GM23338 (cell line): Measurements from ENCODE around the gene TPI1. TPM values are rescaled to one million over a fixed set of nuclear protein-coding genes. Genes with fewer than 3 reads are reported as not detected.

Experiments used
- ATAC-seq: fragments of 200-7000 bp; cut with Tn5 transposase; 3 replicates; pipeline ENCODE4 v1.9.1; 2020
- DNase-seq: peaks from one replicate; pipeline ENCODE4 v3.0.0-alpha.2; 2015; ENCODE audit warnings: low spot score
- H2AFZ ChIP-seq: fragments of 200-600 bp; sonication (generic); 2 replicates; pipeline ENCODE4 v1.8.0; 2016; ENCODE audit warnings: antibody characterized with exemption, mild to moderate bottlenecking, moderate library complexity
- H3F3A ChIP-seq: fragments of 200-600 bp; sonication (generic); replicated peaks from 2 replicates; pipeline ENCODE4 v1.8.0; 2017; ENCODE audit warnings: antibody characterized with exemption, mixed run types, low read depth
- H3K27ac ChIP-seq: fragments of 200-600 bp; sonication (generic); 2 replicates; pipeline ENCODE4 v1.6.1; 2016; ENCODE audit warnings: low read depth
- H3K27me3 ChIP-seq: fragments of 200-600 bp; sonication (generic); 2 replicates; pipeline ENCODE4 v1.8.0; 2016; ENCODE audit warnings: mild to moderate bottlenecking, mixed run types, moderate library complexity; ENCODE audit not compliant: insufficient read depth
- H3K36me3 ChIP-seq: fragments of 200-600 bp; sonication (generic); 2 replicates; pipeline ENCODE4 v1.8.0; 2016; ENCODE audit warnings: mild to moderate bottlenecking; ENCODE audit not compliant: insufficient read depth
- H3K4me1 ChIP-seq: fragments of 200-600 bp; sonication (generic); 2 replicates; pipeline ENCODE4 v1.8.0; 2016; ENCODE audit warnings: mild to moderate bottlenecking, moderate library complexity; ENCODE audit not compliant: insufficient read depth
- H3K4me2 ChIP-seq: fragments of 200-600 bp; sonication (generic); 2 replicates; pipeline ENCODE4 v1.7.1; 2017; ENCODE audit warnings: mixed run types
- H3K4me3 ChIP-seq: fragments of 200-600 bp; sonication (generic); 2 replicates; pipeline ENCODE4 v1.6.1; 2016; ENCODE audit warnings: mixed run types
- H3K79me2 ChIP-seq: fragments of 200-600 bp; sonication (generic); replicated peaks from 2 replicates; pipeline ENCODE4 v1.8.0; 2017; ENCODE audit warnings: mild to moderate bottlenecking; ENCODE audit not compliant: insufficient read depth
- H3K9me2 ChIP-seq: fragments of 200-600 bp; sonication (generic); 2 replicates; pipeline ENCODE4 v1.8.0; 2017; ENCODE audit not compliant: insufficient read depth
- H4K20me1 ChIP-seq: fragments of 200-600 bp; sonication (generic); replicated peaks from 2 replicates; pipeline ENCODE4 v1.8.0; 2017; ENCODE audit warnings: mild to moderate bottlenecking; ENCODE audit not compliant: insufficient read depth
- H3K27ac Mint-ChIP-seq: 2 replicates; pipeline ENCODE4 v1.8.0; 2020; ENCODE audit warnings: inconsistent platforms, mild to moderate bottlenecking, moderate library complexity, mixed read lengths
- H3K27me3 Mint-ChIP-seq: 3 replicates; pipeline ENCODE4 v1.8.0; 2022; ENCODE audit warnings: low read depth, mild to moderate bottlenecking, moderate library complexity, mixed read lengths, inconsistent platforms; ENCODE audit not compliant: insufficient read depth, poor library complexity
- H3K36me3 Mint-ChIP-seq: 3 replicates; pipeline ENCODE4 v1.8.0; 2021; ENCODE audit warnings: low read depth, mild to moderate bottlenecking, inconsistent platforms, moderate library complexity, mixed read lengths
- H3K4me1 Mint-ChIP-seq: 3 replicates; pipeline ENCODE4 v1.8.0; 2020; ENCODE audit warnings: mild to moderate bottlenecking, inconsistent platforms, mixed read lengths
- H3K4me3 Mint-ChIP-seq: 3 replicates; pipeline ENCODE4 v1.8.0; 2021; ENCODE audit warnings: moderate library complexity, mild to moderate bottlenecking, inconsistent platforms, mixed read lengths
- H3K9me3 Mint-ChIP-seq: 3 replicates; pipeline ENCODE4 v1.8.0; 2020; ENCODE audit warnings: moderate library complexity, mild to moderate bottlenecking, inconsistent platforms, mixed read lengths
- EZH2 ChIP-seq: fragments of 200-600 bp; sonication (generic); IDR thresholded peaks from one replicate; pipeline ENCODE4 v1.8.0; 2017; ENCODE audit warnings: antibody characterized with exemption, mild to moderate bottlenecking, low read depth; ENCODE audit not compliant: unreplicated experiment
- EZH2phosphoT487 ChIP-seq: fragments of 200-600 bp; sonication (generic); IDR thresholded peaks from one replicate; pipeline ENCODE4 v1.8.1; 2018; ENCODE audit warnings: antibody characterized with exemption; ENCODE audit not compliant: unreplicated experiment
- NANOG ChIP-seq: IDR thresholded peaks from 2 replicates; pipeline ENCODE4 v1.6.1; 2016; ENCODE audit warnings: antibody characterized with exemption, borderline replicate concordance
- POLR2AphosphoS5 ChIP-seq: IDR thresholded peaks from 2 replicates; pipeline ENCODE4 v1.6.1; 2016; ENCODE audit warnings: antibody characterized with exemption, low read depth
- STAT1 ChIP-seq: IDR thresholded peaks from one replicate; pipeline ENCODE4 v1.6.1; 2016; ENCODE audit warnings: antibody characterized with exemption; ENCODE audit not compliant: unreplicated experiment
- ZNF331 ChIP-seq: fragments of 250-450 bp; sonication (Bioruptor Pico); IDR thresholded peaks from 2 replicates; pipeline ENCODE4 v1.5.0; 2020; ENCODE audit warnings: low read depth, mild to moderate bottlenecking, moderate library complexity
- polyA plus RNA-seq: library from polyadenylated mRNA; unstranded; fragments of >200 nt; fragmentation: Nextera tagmentation; extraction: Ambion mirVana; gene quantifications from 2 replicates; pipeline ENCODE4 v1.2.1, GENCODE V29; 2016
- total RNA-seq: library from RNA; depleted of rRNA; stranded (reverse); fragments of >200 nt; shearing (Covaris generic); gene quantifications from 2 replicates; pipeline ENCODE4 v1.2.3, GENCODE V29; 2014
- TF ChIP-seq, protein P1 (sequence below), 2 experiments: fragments of 200-600 bp in 1 of 2; sonication (generic) in 1 of 2; conservative IDR thresholded peaks; 2 replicates each; pipeline versions ENCODE4 v1.5.1 to v1.6.1; 2016 to 2017; ENCODE audit warnings: antibody characterized with exemption in 2 of 2, low read depth in 2 of 2, mild to moderate bottlenecking in 2 of 2, moderate library complexity in 1 of 2
- TF ChIP-seq, protein P2 (sequence below): fragments of 250-450 bp; sonication (Bioruptor Pico); IDR thresholded peaks from 2 replicates; pipeline ENCODE4 v1.5.0; 2020; ENCODE audit warnings: mild to moderate bottlenecking, moderate library complexity

TPI1 gene
- total and polyA plus RNA-seq, 2 experiments from 2014 or later: 737 to 822 TPM

DNA sequence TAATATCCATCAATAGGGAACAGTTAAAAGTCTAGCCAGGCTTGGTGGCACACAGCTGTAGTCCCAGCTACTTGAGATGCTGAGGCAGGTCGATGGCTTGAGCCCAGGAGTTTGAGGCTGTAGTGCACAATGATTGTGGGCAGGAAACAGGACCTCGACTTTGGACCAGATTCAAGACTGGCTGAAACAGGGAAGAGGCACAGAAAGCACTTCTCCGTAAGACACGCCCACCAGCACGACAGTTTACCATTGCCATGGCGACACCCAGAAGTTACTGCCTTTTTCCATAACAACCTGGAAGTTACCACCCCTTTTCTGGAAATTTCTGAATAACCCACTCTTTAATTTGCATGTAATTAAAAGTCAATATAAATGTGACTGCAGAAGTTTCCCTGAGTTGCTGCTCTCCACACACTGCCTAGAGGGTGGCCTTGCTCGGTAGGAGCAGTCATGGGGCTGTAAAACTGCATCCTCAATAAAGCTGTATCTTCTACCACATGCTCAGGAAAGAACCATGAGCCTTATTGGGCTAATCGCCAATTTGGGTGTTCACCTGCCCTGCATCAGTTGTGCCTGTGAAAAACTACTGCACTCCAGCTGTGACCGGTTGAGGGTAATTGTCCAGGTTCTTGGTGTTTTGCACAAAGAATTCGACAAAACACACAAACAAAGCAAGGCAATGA, 32.6 kb downstream of the TPI1 start (continued):
- TF ChIP-seq, protein P1, sequence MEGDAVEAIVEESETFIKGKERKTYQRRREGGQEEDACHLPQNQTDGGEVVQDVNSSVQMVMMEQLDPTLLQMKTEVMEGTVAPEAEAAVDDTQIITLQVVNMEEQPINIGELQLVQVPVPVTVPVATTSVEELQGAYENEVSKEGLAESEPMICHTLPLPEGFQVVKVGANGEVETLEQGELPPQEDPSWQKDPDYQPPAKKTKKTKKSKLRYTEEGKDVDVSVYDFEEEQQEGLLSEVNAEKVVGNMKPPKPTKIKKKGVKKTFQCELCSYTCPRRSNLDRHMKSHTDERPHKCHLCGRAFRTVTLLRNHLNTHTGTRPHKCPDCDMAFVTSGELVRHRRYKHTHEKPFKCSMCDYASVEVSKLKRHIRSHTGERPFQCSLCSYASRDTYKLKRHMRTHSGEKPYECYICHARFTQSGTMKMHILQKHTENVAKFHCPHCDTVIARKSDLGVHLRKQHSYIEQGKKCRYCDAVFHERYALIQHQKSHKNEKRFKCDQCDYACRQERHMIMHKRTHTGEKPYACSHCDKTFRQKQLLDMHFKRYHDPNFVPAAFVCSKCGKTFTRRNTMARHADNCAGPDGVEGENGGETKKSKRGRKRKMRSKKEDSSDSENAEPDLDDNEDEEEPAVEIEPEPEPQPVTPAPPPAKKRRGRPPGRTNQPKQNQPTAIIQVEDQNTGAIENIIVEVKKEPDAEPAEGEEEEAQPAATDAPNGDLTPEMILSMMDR (conservative IDR thresholded peaks at IDR 0.05; ENCODE audit: low read depth in 2 of 2): no peak
- no peak for TF ChIP-seq POLR2AphosphoS5

DNA sequence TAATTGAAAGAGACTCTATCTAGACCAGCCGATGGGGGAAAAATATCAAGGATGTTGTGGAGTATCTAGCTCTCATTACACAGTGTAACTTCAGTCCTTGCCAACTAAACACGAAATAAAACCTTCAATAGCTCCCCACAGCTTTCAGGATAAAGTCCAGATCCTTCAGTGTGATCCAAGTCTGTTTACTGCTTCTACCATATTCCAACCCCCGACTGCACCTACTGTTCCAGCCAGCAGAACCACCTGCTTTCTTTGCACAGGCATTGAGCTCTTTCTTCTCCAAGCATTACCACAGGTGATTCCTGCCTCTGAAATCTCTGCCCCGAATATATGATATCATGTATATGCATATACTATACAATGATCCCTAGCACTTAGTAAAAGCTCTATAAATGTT, 35.1 kb downstream of the TPI1 start:
- H3K27me3 Mint-ChIP-seq: peaks cover 1% of the 10 kb centered on the region
- no peaks in the 10 kb centered on the region for H3K36me3 ChIP-seq
- no peaks in the 10 kb centered on the region; the same call in 1 of the 3 replicates for H3K4me1 Mint-ChIP-seq
- no peaks in the 10 kb centered on the region for H3K79me2 ChIP-seq
- peaks cover 17% of the 10 kb centered on the region for H3K4me1 ChIP-seq
- no peaks in the 10 kb centered on the region for H3K27me3 ChIP-seq
- no peak overlapping the region for H3K27ac Mint-ChIP-seq
- no peak for ATAC-seq
- no peak overlapping the region for H3K4me3 ChIP-seq
- no peak overlapping the region for H3K4me2 ChIP-seq
- no peaks in the 10 kb centered on the region for H4K20me1 ChIP-seq
- peaks cover 6% of the 10 kb centered on the region; the same call in 1 of the 2 replicates for H3F3A ChIP-seq
- H3K36me3 Mint-ChIP-seq: no peaks in the 10 kb centered on the region
- TF ChIP-seq, protein P2, sequence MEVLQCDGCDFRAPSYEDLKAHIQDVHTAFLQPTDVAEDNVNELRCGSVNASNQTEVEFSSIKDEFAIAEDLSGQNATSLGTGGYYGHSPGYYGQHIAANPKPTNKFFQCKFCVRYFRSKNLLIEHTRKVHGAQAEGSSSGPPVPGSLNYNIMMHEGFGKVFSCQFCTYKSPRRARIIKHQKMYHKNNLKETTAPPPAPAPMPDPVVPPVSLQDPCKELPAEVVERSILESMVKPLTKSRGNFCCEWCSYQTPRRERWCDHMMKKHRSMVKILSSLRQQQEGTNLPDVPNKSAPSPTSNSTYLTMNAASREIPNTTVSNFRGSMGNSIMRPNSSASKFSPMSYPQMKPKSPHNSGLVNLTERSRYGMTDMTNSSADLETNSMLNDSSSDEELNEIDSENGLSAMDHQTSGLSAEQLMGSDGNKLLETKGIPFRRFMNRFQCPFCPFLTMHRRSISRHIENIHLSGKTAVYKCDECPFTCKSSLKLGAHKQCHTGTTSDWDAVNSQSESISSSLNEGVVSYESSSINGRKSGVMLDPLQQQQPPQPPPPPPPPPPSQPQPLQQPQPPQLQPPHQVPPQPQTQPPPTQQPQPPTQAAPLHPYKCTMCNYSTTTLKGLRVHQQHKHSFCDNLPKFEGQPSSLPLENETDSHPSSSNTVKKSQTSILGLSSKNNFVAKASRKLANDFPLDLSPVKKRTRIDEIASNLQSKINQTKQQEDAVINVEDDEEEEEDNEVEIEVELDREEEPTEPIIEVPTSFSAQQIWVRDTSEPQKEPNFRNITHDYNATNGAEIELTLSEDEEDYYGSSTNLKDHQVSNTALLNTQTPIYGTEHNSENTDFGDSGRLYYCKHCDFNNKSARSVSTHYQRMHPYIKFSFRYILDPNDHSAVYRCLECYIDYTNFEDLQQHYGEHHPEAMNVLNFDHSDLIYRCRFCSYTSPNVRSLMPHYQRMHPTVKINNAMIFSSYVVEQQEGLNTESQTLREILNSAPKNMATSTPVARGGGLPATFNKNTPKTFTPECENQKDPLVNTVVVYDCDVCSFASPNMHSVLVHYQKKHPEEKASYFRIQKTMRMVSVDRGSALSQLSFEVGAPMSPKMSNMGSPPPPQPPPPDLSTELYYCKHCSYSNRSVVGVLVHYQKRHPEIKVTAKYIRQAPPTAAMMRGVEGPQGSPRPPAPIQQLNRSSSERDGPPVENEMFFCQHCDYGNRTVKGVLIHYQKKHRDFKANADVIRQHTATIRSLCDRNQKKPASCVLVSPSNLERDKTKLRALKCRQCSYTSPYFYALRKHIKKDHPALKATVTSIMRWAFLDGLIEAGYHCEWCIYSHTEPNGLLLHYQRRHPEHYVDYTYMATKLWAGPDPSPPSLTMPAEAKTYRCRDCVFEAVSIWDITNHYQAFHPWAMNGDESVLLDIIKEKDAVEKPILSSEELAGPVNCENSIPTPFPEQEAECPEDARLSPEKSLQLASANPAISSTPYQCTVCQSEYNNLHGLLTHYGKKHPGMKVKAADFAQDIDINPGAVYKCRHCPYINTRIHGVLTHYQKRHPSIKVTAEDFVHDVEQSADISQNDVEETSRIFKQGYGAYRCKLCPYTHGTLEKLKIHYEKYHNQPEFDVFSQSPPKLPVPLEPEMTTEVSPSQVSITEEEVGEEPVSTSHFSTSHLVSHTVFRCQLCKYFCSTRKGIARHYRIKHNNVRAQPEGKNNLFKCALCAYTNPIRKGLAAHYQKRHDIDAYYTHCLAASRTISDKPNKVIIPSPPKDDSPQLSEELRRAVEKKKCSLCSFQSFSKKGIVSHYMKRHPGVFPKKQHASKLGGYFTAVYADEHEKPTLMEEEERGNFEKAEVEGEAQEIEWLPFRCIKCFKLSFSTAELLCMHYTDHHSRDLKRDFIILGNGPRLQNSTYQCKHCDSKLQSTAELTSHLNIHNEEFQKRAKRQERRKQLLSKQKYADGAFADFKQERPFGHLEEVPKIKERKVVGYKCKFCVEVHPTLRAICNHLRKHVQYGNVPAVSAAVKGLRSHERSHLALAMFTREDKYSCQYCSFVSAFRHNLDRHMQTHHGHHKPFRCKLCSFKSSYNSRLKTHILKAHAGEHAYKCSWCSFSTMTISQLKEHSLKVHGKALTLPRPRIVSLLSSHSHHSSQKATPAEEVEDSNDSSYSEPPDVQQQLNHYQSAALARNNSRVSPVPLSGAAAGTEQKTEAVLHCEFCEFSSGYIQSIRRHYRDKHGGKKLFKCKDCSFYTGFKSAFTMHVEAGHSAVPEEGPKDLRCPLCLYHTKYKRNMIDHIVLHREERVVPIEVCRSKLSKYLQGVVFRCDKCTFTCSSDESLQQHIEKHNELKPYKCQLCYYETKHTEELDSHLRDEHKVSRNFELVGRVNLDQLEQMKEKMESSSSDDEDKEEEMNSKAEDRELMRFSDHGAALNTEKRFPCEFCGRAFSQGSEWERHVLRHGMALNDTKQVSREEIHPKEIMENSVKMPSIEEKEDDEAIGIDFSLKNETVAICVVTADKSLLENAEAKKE (CRISPR knock-in tag): no peak
- no peak for TF ChIP-seq EZH2
- TF ChIP-seq EZH2phosphoT487: no peak
- TF ChIP-seq STAT1: no peak
- no peak for TF ChIP-seq NANOG
- TF ChIP-seq ZNF331: no peak
- H3K9me3 Mint-ChIP-seq: no peaks in the 10 kb centered on the region
- no peak overlapping the region for H2AFZ ChIP-seq
- H3K9me2 ChIP-seq: no peaks in the 10 kb centered on the region
- H3K27ac ChIP-seq: no peak overlapping the region
- no peak for DNase-seq
- no peak overlapping the region for H3K4me3 Mint-ChIP-seq
